ENCODE data around the gene MIS12.

Gene MIS12

DNA sequence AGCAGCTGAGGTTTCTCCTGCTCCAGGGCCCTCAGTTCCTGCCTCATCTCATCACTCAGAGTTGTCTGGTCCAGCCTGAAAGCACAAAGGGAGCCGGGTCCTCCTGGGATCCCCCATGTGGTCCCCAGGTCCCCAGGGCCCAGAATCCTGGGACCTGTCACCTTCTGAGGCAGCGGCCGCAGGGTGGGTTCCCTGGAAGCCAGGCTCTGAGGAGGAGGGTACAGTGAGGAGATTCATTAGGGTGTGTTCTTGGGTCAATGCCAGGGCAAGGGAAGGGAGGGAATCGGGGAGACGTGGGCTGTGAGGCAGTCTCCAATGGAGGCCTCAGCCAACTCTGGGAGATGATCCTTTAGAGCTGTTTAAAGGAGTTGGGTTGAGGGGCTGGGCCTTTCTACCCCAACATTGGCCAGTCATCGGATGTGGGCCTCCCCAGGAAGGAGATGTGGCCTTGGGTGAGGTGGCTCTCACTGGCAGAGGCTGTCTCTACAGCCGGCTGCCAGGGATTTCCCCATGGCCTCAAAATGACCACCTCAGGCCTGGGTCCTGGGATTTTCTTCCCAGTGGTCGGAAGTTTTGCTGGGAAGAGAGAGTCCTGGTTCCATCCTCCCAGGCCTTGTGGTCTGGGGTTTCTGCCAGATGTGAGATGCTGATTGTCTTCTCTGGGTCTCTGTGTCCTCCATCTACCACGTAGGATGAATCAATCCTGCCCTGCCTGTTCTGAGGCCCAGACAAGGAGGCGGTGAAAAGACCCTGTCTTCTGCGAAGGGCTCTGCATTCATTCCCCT is 50.7 kb downstream of the MIS12 start:
- DNase-seq: no peak

GRCh38 chr17:5539286-5539685 is 52.9 kb downstream of the MIS12 start:
- DNase-seq: no peak

DNA sequence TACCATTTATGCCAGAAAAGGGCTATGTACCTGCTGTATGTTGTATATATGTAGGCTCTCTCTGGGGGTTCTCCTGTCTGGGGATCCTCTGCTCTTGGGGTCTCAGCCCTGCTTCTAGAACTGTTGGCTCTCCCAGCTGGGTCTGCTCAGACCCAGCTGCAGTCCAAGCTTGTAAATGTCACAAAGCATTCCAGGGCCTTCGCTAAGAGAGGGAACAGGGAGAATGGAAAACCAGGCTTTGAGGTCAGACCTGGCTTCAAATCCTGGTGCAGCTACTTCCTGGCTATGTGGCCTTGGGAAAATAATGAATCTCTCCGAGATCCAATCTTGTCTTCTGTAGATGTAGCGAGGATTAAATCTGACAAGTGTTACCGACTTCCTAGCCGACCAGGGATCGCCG is 54.0 kb downstream of the MIS12 start:
- DNase-seq: no peak
